Subcutaneous adipose tissue (tissue), 4 donors: Measurements from ENCODE around the gene CCDC47. TPM values are rescaled to one million over a fixed set of nuclear protein-coding genes. Genes with fewer than 3 reads are reported as not detected.

ENCODE experiments used
- CTCF ChIP-seq: fragments of 450-650 bp; IDR thresholded peaks from one replicate; pipeline ENCODE4 v1.5.1; 2016; ENCODE audit warnings: low read depth, mild to moderate bottlenecking, control low read depth, antibody characterized with exemption, moderate library complexity
- total RNA-seq, 4 donors: library from RNA; depleted of rRNA; stranded (reverse); fragments of >200 nt; gene quantifications; one replicate each; pipeline ENCODE4 v1.1.0, GENCODE V29; 2016

CCDC47 gene
- total RNA-seq, 4 donors from 2014 or later = 45.6 to 60.0 (median 51.3) TPM

- TF ChIP-seq CTCF = no peak
These were observed 7.5 kb upstream of the CCDC47 start for GRCh38 chr17:63780928-63781327.

DNA sequence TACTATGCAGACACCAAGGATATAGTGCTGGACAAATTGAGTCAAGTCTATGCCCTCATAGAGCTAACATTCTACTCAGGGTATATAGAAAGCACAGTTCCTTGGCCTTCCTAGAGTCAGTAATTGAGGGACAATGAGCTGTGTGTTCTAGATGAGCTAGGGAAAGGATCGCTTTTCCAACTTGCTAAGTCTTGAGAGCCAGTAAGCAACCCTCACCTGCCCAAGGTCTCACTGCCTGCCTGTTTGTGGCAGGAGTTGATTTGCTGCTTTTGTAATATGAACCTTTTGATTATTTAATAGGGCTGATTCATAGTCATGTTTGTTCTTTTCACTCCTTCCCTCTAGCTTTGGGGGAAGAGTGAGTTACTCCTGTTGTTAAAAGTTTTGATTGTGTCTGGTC lies 7.1 kb upstream of the CCDC47 start:
- TF ChIP-seq CTCF = no peak

DNA sequence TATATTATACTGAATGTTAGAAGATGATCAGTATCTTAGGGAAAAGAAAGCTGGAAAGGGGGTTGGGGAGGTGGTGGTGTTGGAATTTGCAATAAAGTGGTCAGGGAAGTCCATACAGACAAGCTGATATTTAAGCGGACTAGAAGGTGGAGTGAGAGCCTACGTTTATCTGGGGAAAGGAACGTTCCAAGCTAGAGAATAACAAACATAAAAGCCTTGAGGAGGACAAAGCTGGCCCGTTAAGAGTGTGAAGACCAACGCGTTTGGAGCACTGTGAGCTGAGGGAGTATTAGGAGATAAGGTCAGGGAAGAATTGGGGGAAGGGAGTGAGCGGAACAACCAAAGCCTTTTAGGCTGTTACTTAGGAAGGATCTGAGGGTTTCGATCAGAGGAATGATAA lies 2.0 kb upstream of the CCDC47 start:
- no peak for TF ChIP-seq CTCF

- TF ChIP-seq CTCF = no peak
These were observed 1.5 kb upstream of the CCDC47 start for GRCh38 chr17:63774969-63775265.

- TF ChIP-seq CTCF = no peak
These were observed 958 bp upstream of the CCDC47 start, which contains the start of gene DDX42 for GRCh38 chr17:63774141-63774968. Gene DDX42, plus strand, starts transcription at chr17:63774170. Its CDS starts 12,880 bp downstream, at chr17:63787050.

GRCh38 chr17:63772801-63773271 lies 561 bp downstream of the CCDC47 start:
- TF ChIP-seq CTCF = no peak

DNA sequence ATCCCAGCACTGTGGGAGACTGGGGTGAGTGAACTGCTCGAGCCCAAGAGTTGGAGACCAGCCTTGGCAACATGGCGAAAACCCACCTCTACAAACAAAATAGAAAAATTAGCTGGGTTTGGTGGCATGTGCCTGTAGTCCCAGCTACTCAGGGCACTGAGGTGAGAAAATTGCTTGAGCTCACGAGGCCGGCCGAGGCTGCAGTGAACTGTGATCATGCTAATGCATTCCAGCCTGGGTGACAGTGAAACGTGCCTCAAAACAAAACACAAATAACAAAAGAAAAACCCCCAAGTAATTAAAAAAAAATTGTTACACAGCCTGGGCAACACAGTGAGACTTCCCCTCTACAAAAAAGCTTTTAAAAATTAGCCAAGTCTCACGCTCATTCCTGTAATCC lies 5.0 kb downstream of the CCDC47 start:
- no peak for TF ChIP-seq CTCF
